MM.1S (cell line): ENCODE results near the gene CYP2A7.
"Not testable (repeated sequence)": the region's sequence is repeated elsewhere in the genome, so short reads cannot be mapped to it uniquely, and the experiment has no call there.

Experiments used
- EZH2phosphoT487 ChIP-seq: fragments of 300-600 bp; sonication (generic); IDR thresholded peaks from 2 replicates; pipeline ENCODE4 v1.6.1; 2018; ENCODE audit warnings: antibody characterized with exemption, low read length
- TF ChIP-seq, protein P1 (sequence below): fragments of 300-600 bp; sonication (generic); IDR thresholded peaks from 2 replicates; pipeline ENCODE4 v1.5.1; 2016; ENCODE audit warnings: antibody characterized with exemption, low read length, mixed read lengths

DNA sequence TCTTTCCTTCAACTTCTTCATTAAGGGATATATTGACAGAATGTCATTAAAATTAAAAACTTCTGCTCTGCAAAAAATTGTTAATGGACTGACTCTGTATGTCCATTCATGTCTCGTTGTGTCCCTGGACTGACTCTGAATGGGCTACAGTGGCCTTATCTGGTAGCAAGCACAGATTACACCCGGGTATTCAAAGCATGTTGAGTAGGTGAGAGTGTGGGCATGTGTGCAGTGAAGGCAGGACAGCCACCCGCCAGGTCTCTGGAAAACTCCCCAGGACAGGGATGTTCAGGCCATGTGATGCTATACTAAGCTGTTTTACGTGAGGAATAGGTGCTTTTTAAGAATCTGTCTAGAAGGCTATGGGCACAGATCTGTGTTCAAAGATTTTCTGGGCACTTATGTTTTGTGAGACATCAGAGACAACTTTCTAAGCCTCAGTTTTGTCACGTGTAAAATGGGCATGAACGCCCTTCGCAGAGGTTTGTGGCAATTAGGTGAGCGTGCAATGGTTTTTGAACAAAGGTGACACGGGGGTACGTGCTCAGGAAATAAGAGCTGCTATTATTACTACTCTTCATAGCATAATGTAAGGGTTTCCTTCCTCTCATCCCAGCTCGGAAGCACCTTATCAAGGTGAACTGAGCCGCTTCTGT lies 38.9 kb downstream of the CYP2A7 start:
- TF ChIP-seq, protein P1, sequence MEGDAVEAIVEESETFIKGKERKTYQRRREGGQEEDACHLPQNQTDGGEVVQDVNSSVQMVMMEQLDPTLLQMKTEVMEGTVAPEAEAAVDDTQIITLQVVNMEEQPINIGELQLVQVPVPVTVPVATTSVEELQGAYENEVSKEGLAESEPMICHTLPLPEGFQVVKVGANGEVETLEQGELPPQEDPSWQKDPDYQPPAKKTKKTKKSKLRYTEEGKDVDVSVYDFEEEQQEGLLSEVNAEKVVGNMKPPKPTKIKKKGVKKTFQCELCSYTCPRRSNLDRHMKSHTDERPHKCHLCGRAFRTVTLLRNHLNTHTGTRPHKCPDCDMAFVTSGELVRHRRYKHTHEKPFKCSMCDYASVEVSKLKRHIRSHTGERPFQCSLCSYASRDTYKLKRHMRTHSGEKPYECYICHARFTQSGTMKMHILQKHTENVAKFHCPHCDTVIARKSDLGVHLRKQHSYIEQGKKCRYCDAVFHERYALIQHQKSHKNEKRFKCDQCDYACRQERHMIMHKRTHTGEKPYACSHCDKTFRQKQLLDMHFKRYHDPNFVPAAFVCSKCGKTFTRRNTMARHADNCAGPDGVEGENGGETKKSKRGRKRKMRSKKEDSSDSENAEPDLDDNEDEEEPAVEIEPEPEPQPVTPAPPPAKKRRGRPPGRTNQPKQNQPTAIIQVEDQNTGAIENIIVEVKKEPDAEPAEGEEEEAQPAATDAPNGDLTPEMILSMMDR: not testable (repeated sequence)
- TF ChIP-seq EZH2phosphoT487: not testable (repeated sequence)
